ENCODE results near the gene RPRML. TPM values are rescaled to one million over a fixed set of nuclear protein-coding genes. Genes with fewer than 3 reads are reported as not detected.
"Not testable (repeated sequence)": the region's sequence is repeated elsewhere in the genome, so short reads cannot be mapped to it uniquely, and the experiment has no call there.

Gene RPRML
- total RNA-seq, 1 donor from 2014 or later = 4.5 TPM

- peaks cover 7% of the 10 kb centered on the region for H3K27me3 Mint-ChIP-seq (ENCODE audit: unreplicated experiment)
Measured at GRCh38 chr17:46989637-46990431, 10.8 kb upstream of the RPRML start.

DNA sequence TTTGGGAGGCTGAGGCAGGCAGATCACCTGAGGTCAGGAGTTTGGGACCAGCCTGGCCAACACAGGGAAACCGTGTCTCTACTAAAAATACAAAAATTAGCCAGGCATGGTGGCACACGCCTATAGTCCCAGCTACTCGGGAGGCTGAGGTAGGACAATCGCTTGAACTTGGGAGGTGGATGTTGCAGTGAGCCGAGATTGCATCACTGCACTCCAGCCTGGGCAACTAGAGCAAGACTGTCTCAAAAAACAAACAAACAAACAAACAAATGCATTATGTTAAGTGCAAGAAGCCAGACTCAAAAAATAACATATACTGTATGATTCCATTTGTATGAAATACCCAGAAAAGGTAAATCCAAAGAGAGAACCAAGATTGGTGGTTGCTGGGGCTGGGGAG is 8.9 kb upstream of the RPRML start:
- not testable (repeated sequence) for H3K4me3 Mint-ChIP-seq (ENCODE audit: unreplicated experiment); H3K36me3 Mint-ChIP-seq (ENCODE audit: unreplicated experiment); DNase-seq

More at GRCh38 chr17:46989637-46990431, 10.8 kb upstream of the RPRML start:
- Mint-ChIP-seq H3K27ac (ENCODE audit: unreplicated experiment) (no peak overlapping the region), H3K9me3 (ENCODE audit: unreplicated experiment) (peaks cover 6% of the 10 kb centered on the region), H3K36me3 (ENCODE audit: unreplicated experiment) (no peaks in the 10 kb centered on the region), H3K4me1 (ENCODE audit: low read depth, unreplicated experiment) (peaks cover 2% of the 10 kb centered on the region), H3K4me3 (ENCODE audit: unreplicated experiment) (no peak overlapping the region)
- TF ChIP-seq, protein P1, sequence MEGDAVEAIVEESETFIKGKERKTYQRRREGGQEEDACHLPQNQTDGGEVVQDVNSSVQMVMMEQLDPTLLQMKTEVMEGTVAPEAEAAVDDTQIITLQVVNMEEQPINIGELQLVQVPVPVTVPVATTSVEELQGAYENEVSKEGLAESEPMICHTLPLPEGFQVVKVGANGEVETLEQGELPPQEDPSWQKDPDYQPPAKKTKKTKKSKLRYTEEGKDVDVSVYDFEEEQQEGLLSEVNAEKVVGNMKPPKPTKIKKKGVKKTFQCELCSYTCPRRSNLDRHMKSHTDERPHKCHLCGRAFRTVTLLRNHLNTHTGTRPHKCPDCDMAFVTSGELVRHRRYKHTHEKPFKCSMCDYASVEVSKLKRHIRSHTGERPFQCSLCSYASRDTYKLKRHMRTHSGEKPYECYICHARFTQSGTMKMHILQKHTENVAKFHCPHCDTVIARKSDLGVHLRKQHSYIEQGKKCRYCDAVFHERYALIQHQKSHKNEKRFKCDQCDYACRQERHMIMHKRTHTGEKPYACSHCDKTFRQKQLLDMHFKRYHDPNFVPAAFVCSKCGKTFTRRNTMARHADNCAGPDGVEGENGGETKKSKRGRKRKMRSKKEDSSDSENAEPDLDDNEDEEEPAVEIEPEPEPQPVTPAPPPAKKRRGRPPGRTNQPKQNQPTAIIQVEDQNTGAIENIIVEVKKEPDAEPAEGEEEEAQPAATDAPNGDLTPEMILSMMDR (IDR thresholded peaks at IDR 0.05; ENCODE audit: partially characterized antibody, unreplicated experiment) = no peak
- no peak for DNase-seq

GRCh38 chr17:46986366-46986765 is 7.3 kb upstream of the RPRML start:
- Mint-ChIP-seq H3K27ac (ENCODE audit: unreplicated experiment) (no peak overlapping the region), H3K4me3 (ENCODE audit: unreplicated experiment) (no peak overlapping the region), H3K36me3 (ENCODE audit: unreplicated experiment) (no peaks in the 10 kb centered on the region), H3K4me1 (ENCODE audit: low read depth, unreplicated experiment) (peaks cover 20% of the 10 kb centered on the region), H3K27me3 (ENCODE audit: unreplicated experiment) (peaks cover 13% of the 10 kb centered on the region), H3K9me3 (ENCODE audit: unreplicated experiment) (peaks cover 6% of the 10 kb centered on the region)
- DNase-seq = no peak
- TF ChIP-seq, protein P1 (IDR thresholded peaks at IDR 0.05; ENCODE audit: partially characterized antibody, unreplicated experiment) = no peak

More for the DNA sequence above, 8.9 kb upstream of the RPRML start:
- not testable (repeated sequence) for H3K9me3 Mint-ChIP-seq (ENCODE audit: unreplicated experiment); H3K27ac Mint-ChIP-seq (ENCODE audit: unreplicated experiment)
- Mint-ChIP-seq H3K4me1 (ENCODE audit: low read depth, unreplicated experiment) (peaks cover 13% of the 10 kb centered on the region), H3K27me3 (ENCODE audit: unreplicated experiment) (peaks cover 11% of the 10 kb centered on the region)

- Mint-ChIP-seq H3K27me3 (ENCODE audit: unreplicated experiment) (peaks cover 15% of the 10 kb centered on the region), H3K36me3 (ENCODE audit: unreplicated experiment) (no peaks in the 10 kb centered on the region), H3K4me1 (ENCODE audit: low read depth, unreplicated experiment) (peaks cover 20% of the 10 kb centered on the region), H3K4me3 (ENCODE audit: unreplicated experiment) (no peak overlapping the region), H3K9me3 (ENCODE audit: unreplicated experiment) (peaks cover 9% of the 10 kb centered on the region), H3K27ac (ENCODE audit: unreplicated experiment) (peak overlapping the region; percentile 74)
- TF ChIP-seq, protein P1 (IDR thresholded peaks at IDR 0.05; ENCODE audit: partially characterized antibody, unreplicated experiment) = no peak
- no peak for DNase-seq
Measured at GRCh38 chr17:46984892-46985291, 5.8 kb upstream of the RPRML start.

- peaks cover 15% of the 10 kb centered on the region for H3K27me3 Mint-ChIP-seq (ENCODE audit: unreplicated experiment)
- TF ChIP-seq, protein P1 (IDR thresholded peaks at IDR 0.05; ENCODE audit: partially characterized antibody, unreplicated experiment) = no peak
- peaks cover 9% of the 10 kb centered on the region for H3K9me3 Mint-ChIP-seq (ENCODE audit: unreplicated experiment)
- peak; percentile 41 for DNase-seq
- no peak overlapping the region for H3K4me3 Mint-ChIP-seq (ENCODE audit: unreplicated experiment)
- peak overlapping the region; percentile 74 for H3K27ac Mint-ChIP-seq (ENCODE audit: unreplicated experiment)
- peaks cover 20% of the 10 kb centered on the region for H3K4me1 Mint-ChIP-seq (ENCODE audit: low read depth, unreplicated experiment)
- H3K36me3 Mint-ChIP-seq (ENCODE audit: unreplicated experiment) = no peaks in the 10 kb centered on the region
Measured at GRCh38 chr17:46984341-46984740, 5.3 kb upstream of the RPRML start.

All from glutamatergic neuron (in vitro differentiated cells).